Activated CD4-positive, alpha-beta T cell treated with anti-CD3 and anti-CD28 coated beads for 24 hours (primary cell): ENCODE results near the gene SYTL4.

ENCODE experiments used
- DNase-seq, 2 donors: peaks; one replicate each; pipeline ENCODE4 v3.0.0-alpha.2; 2020; ENCODE audit warnings: low read depth in 2 of 2

Gene SYTL4

GRCh38 chrX:100695302-100695701, 36.6 kb downstream of the SYTL4 start:
- no peak for DNase-seq

DNA sequence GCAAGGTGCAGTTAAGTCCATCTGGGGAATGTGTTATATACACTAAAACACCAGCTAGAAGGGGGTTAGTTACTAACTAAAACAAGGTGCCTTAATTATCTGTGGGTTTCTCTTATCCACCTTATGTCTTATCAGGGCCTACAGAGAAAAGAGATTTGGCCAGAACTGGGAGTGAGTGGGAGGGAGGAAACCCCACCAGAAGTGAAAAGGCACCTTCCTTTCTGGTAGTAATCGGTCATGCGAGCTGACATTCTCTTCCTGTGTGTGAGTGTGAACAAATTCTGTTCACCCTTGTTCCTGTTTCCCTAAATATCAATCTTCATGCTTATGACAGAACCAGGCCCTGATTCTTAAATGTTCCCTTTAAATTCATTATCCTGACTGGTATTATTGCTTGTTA, 44.4 kb downstream of the SYTL4 start:
- DNase-seq, result no peak

GRCh38 chrX:100687128-100687527, 44.8 kb downstream of the SYTL4 start:
- DNase-seq, result peak in 1 of 2 donors; percentile 4

DNA sequence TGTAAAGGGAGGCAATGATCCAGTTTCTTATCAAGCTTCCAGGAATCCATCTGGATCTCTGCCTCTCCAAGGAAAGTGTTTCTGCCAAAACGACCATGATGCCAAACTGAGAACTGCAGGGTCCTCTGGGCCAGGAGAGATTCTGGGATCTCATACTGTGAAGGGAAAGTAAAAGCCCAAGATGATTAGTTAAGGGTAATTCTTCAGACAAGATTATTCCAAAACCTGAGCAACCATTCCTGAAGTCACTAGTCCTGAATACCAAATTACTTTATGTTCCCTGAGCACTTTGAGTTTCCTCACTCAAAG, 46.0 kb downstream of the SYTL4 start:
- no peak for DNase-seq

- peak; percentile 23 to 72 for DNase-seq
These were observed 46.5 kb downstream of the SYTL4 start for GRCh38 chrX:100685284-100685996.

DNA sequence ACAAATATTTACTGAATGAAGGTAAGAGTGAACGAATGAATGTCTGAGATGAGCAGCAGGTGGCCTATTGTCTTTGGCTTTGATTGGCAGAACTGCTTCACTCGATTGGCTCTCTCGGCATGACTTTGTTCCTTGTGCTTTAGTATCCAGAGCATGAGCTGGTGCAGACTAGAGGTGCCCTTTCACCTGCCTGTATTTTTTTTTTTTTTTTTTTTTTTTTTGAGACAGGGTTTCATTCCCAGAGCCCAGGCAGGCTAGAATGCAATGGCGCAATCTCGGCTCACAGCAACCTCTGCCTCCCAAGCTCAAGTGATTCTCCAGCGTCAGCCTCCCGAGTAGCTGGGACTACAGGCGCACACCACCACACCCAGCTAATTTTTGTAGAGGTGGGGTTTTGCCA, 49.0 kb downstream of the SYTL4 start:
- DNase-seq, result no peak

GRCh38 chrX:100681599-100681998, 50.3 kb downstream of the SYTL4 start:
- DNase-seq, result no peak

DNA sequence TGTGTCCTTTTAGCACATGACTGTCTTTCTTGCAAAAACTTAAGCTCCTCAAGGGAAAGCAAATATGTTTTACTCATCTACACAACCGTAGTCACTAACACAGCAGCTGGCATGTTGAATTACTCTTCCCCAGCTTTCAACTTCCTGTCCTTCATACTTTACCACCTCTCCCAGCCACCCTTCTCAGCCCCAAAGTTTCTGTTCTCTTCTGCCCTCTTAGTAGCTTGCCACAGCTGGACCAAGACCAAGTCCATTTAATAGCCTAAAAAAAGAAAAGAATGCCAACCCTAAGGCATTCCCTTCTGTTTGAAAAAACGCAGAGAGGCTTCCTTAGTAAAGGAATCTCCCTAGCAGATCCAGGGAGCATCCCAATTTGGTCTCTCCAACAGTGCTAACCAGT, 51.2 kb downstream of the SYTL4 start:
- DNase-seq, result no peak

DNA sequence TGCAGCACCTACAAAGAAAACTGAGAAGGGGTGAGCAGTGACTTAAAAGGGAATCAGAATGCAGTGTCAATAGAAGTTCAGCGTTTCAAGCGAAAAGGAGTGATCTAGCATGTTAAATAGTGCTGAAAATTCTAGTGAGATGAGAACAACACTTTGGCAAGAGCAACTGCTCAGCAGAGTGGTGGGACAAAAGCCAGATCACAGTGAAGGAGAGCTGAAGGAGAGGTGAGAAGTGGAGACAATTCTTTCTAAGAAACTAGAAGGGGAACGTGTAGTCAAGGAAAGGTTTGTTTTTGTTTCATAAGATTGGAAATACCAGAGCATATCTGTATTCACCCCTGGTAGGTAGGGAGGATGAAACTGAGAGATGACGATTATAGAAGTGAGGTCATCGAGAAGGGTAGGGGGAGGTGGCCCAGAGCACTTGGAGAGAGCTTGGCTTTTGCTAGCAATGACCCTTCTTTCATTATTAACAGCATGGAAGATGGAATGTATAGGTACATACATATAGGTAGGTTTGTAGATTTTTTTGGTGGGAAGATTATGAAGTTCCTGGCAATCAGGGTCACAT, 54.2 kb downstream of the SYTL4 start:
- no peak for DNase-seq

- DNase-seq, result no peak
These were observed 57.2 kb downstream of the SYTL4 start for GRCh38 chrX:100674705-100675104.

DNA sequence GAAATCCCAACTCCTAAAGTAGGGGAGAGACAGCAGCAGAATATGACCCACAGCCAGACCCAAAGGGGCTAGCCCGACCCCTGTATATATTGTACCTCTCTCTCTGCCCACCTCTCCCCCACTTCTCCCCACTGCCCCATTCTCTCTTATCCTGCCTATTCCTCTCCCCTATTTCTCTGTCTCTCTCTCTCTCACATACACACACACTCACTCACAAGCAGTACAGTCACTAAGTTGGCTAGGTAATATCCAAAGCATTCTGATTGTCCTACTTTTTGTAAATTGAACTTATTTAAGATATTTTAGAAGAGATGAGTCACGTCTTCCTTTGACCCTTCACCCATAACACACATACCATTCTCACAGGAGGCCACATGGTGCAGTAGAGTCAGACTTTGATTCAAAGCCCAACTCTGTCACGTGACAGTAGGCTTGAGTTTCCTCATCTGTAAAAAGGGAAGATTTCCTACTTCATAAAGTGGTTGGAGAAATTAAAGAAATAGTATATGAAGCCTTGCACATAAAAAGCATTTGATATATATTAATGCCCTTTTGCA, 58.4 kb downstream of the SYTL4 start:
- DNase-seq, result no peak

GRCh38 chrX:100672966-100673365, 59.0 kb downstream of the SYTL4 start:
- DNase-seq, result no peak

- DNase-seq, result no peak
These were observed 68.3 kb downstream of the SYTL4 start for GRCh38 chrX:100663642-100664041.

- DNase-seq, result no peak
These were observed 69.1 kb downstream of the SYTL4 start for GRCh38 chrX:100662796-100663195.

GRCh38 chrX:100662170-100662569, 69.8 kb downstream of the SYTL4 start:
- DNase-seq, result no peak

- DNase-seq, result no peak
These were observed 72.3 kb downstream of the SYTL4 start for GRCh38 chrX:100659431-100660137.

GRCh38 chrX:100658941-100659381, 73.0 kb downstream of the SYTL4 start:
- DNase-seq, result no peak

- no peak for DNase-seq
These were observed 77.7 kb downstream of the SYTL4 start for GRCh38 chrX:100654261-100654660.

DNA sequence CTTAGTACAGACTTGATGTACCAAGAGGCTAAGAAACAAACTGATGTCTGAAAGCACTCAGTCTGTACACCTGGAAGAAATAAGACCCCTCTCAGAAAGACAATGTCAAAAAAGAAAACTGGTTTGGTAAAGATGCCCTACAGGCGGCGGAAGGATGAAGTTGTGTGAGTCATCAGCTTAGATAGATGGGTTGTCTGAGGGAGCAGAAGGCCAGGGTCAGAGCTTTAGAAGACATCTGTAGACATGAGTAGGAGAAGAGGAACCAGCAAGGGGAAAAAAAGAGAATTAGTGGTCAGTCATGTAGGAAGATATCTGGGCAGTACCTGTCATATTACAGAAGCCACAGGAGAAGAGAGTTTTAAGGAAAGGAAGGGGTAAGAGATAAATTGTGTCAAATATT, 79.7 kb downstream of the SYTL4 start:
- no peak for DNase-seq

- no peak for DNase-seq
These were observed 81.1 kb downstream of the SYTL4 start for GRCh38 chrX:100650841-100651240.

- no peak for DNase-seq
These were observed 82.2 kb downstream of the SYTL4 start for GRCh38 chrX:100649550-100650356.
